SKM-1 treated with dmso at 0.1 percent for 144 hours (cell line): ENCODE results near the gene PRIMA1.

ENCODE experiments used
- DNase-seq: peaks from one replicate; lab custom pipeline; 2025; ENCODE audit not compliant: unreplicated experiment; lab: John Stamatoyannopoulos, UW

PRIMA1 gene

DNA sequence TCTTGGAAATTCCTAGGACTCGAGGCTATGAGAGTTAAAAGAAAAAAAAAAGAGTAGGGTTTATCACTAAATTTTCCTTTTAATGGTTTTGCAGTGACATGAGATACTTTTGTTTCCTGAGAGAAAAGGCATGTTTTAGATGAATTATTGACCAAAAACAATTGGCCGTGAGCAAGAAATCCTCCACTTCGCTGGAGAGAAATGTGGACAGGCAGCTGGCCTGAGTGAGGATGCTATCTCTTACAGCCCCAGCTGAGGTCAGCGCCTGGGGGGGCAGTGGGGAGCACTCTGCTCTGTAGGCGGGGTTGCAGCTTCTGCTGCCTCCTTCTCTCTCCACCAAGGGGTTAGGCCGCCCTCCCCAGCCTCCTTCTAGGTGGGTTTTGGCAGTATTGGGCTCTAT lies 54.7 kb downstream of the PRIMA1 start:
- no peak for DNase-seq

- DNase-seq: no peak
Observed at GRCh38 chr14:93733231-93733630, 55.1 kb downstream of the PRIMA1 start.

DNA sequence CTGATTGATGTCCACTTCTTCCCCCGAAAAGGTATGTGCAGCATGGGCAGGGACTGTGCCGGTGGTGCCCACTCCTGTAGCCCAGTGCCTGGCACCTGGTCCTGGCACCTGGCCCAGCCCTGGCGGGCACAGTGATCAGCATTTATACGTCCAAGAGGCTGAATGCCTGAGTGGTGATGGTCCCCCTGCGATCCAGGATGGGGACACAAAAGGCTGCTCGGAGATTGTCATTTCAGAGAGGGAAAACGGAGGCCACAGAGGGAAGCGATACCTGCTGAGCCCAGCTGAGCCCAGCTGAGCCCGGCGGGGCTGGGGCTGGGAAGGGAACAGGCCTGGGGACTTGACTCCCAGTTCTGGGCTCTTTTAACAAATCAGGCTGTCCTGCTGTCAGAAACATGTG lies 55.8 kb downstream of the PRIMA1 start:
- DNase-seq: no peak

DNA sequence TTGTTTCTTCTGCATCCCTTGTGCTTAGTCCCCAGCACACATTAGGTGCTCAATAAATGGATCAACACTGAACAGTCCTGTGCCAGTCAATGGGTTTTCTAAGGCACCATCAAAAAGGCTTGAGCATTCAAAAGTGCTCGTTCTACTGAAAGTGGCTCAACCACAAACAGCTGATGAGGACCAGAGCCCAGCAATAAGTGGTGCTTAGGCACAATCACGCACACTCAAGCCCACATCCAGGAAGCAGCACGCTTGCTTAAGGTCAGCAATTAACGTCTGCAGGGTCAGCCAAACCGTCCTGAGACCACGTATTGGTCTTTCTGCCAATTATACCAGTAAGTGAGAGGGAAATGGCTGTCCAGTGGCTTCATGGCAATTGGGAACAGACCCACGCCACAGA lies 56.5 kb downstream of the PRIMA1 start:
- no peak for DNase-seq

DNA sequence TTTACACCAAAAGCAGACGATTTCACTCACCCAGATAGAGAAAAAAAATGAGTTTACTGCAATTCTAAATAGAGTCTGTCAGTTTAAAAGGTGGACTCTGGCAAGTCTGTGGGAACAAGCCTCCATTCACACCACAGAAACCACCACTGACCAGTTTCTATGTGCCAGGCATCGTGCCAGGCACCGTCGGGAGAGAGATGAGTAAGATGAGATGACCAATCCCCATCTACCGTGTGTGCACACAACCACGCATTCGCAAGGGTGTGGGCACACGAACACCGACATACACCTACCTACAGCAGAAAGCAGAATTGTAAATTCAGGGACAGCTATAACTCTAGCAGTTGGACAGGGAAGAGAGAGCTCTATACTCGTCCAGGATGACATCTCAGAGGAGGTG lies 58.3 kb downstream of the PRIMA1 start:
- no peak for DNase-seq

- DNase-seq: no peak
Observed at GRCh38 chr14:93728651-93729016, 59.7 kb downstream of the PRIMA1 start.

- DNase-seq: no peak
Observed at GRCh38 chr14:93727917-93728650, 60.2 kb downstream of the PRIMA1 start.

GRCh38 chr14:93727039-93727740 lies 61.1 kb downstream of the PRIMA1 start:
- no peak for DNase-seq

DNA sequence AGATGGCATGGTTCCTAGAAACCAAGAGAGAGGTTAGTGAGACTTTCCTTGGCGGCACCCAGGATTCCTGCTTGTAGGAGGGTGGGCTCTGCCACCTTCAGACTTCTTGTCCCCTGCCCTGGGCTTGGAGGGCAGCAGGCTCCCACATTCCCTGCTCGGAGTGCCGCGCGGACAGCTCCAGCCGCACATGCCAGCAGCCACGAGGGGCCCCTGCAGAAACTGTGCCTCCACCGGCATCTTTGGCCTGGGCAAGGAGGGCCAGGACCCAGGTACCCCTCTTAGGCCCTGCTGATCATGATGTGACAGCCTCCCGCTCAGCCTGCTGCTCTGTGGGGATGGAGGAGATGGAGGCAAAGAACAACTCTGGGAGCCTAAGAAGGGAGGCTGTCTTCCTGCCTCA lies 62.3 kb downstream of the PRIMA1 start:
- DNase-seq: no peak

- DNase-seq: no peak
Observed at GRCh38 chr14:93725002-93725582, 63.2 kb downstream of the PRIMA1 start.

DNA sequence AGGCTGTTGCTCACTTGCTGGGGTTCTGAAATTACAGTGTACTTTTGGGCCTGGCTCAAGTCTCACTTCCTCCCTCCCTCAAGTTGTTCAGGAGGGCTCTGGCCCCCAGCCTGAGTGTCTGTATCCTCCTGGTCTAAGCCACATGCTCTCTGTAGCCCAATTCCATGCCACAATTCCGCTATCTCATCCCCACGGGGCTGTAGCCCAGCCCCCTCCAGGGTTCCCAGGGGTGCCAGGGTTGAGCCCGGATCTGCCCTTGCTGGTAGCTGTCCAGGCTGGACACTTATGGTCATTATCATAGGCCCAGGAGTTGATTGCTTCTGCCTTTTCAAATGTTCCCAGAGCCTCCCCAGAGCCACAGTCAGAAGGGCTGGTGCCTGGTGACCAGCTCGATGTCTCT lies 65.3 kb downstream of the PRIMA1 start:
- DNase-seq: no peak

- DNase-seq: no peak
Observed at GRCh38 chr14:93720981-93721483, 67.3 kb downstream of the PRIMA1 start.

GRCh38 chr14:93720076-93720815 lies 68.0 kb downstream of the PRIMA1 start:
- no peak for DNase-seq

GRCh38 chr14:93719256-93719655 lies 69.0 kb downstream of the PRIMA1 start:
- no peak for DNase-seq

DNA sequence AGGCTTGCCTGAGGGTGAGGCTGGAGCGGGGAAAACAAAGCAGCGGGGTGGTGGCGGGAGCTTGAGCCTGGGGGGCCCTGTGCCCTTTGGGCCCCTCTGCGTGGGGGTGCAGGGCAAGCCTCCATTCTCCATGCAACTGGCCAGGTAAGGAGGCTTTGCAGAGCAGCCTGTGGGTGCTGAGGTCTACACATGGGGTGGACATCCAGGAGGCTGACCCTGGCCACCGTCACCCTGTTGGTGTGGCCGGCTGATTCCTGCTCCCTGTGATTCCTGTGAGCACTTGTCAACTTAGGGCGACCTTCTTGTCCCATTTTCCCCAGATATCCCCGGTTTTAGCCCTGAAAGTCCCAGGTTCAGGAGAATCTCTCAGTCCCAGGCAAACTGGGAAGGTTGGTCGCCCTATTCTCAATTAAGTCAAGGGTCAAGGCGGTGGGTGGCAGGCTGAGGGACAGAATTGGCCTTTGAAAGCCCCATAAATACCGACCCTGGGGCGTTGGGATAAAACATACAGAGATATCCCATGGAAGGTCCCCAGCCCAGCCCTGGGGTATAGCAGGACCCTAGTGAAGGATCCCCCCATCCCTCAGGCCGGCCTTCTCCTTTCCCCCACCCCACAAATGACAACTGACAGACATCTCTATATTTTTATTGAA lies 70.5 kb downstream of the PRIMA1 start:
- no peak for DNase-seq

DNA sequence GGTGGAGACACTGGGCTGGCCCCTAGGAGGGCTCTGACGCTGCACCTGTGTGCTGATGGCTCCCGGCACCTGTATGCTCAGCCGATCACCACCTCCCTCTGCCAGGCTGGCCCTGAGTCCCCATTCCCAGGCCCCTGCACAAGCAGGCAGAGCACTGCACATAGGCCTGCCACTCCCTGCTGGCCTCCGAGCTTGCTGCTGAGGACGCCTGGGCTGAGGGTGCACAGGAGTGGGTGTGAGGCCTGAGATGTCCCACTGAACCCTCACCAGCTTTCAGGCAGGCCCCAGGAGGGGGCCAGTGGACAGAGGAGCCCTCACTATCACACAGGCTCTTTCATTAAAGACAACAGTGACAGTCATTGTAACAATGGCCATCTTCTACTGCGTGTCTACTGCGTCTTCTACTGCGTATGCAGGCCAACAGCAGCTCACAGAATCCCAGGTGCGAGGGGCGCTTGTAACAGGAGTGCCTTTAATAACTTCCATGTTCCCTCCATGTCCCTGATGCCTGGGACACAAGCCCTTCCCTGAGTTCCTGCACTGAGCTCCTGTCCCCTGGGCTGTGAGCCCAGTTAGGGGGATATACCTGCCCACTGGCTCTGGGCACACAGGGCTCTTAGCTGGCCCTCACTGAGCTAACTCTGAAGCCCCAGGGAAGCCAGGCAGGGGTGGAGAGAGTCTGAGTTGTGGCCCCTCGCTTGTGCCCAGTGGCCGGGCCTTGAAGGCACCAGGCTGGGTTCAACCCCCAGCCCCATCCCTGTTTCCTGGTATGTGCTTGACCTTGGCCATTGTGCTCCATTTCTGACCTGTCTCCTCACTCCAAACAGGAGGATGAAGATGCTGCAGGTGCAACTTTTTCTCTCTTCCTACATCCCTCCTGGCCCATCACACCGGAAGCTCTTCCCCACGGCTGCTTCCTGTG lies 71.3 kb downstream of the PRIMA1 start:
- DNase-seq: no peak

DNA sequence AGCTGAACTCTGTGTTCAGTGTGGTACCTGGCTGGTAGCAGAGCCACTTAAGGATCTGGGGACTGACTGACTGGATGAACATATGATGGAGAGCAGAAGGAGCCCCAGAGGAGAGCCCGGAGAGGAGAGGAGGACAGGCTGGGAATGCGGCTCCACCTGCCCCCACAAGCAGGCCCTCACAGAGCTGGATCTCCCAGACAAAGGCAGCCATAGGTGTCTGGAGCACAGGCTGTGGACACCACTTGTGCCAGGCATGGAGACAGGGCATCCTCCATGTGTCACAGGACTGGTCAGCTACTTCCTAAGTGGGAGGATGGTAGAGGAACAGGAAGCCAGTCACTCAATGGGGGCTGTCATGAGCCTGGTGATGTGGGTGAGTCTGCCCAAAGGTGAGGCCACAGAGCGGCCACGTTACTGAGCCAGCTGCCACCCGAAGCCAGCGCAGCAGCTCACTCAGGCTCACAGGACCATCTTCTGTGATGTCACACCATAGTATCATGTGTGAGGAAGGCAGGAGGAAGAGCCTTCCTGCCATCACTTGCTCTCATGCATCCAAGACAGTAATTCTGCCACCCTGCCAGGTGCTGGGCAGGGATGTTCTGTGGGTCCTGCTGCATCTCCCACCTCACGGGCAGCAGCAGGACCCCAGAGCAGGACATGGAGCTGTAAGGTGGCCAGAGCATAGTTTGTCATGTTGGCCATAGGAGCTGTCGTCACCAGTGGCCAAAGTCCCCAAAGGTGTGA lies 72.1 kb downstream of the PRIMA1 start:
- DNase-seq: no peak

DNA sequence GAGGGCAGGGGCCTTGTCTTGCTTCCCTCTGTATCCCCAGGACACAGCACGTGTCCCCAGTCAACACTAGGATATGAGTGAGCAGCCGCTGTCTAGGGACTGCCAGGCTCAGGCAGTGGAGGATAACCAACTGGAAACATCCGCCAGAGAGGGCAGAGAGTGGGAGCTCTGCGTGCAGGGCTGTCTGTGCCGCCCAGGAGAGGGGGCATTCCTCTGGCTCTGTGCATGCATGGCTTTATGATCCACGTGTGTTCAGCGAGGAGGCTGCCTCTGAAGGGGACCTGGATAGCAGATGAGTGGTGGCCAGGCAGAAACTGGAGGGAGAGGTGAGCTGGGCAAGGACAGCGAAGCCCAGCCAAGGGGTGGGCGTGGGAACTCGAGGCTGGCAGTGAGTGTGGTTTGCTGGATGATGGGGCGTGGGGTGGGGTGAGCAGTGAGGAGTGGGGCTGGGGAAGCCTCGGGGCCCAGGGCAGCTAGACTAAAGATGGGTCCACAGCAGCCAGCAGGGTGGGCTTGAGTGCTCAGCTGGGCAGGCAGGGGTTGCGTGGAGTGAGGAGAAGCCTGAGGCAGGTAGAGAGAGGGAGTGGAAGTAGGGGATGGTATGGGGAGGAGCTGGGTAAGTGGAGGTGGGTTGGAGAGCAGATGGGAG lies 72.9 kb downstream of the PRIMA1 start:
- DNase-seq: no peak

DNA sequence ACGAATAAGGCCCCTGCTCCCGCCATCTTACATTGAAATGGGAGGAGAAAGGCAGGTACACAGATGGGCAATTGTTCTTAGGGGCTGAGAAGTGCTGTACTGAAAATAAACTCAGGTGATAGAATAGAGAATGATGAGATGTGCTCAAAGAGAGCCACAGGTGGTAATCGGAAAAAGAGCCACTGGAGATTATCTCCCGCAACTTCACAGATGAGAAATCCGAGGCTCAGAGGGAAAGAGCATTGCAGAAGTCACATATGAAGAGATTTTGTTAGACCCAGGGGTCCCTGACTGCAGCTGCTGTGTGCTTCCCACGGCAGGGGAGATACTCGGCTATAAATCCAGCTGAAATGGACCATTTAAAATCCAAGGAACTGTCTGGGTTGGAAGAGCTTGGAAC lies 73.7 kb downstream of the PRIMA1 start:
- DNase-seq: no peak
